Astrocyte (in vitro differentiated cells and primary cell): ENCODE results near the gene SOX15. TPM values are rescaled to one million over a fixed set of nuclear protein-coding genes. Genes with fewer than 3 reads are reported as not detected.

Source experiments
- DNase-seq: peaks from one replicate; pipeline ENCODE4 v3.0.0-alpha.2; 2010; ENCODE audit warnings: low read depth
- FAIRE-seq: peaks from 2 replicates; lab custom pipeline; 2011; peaks lifted over from hg19 to GRCh38; lab: Jason Lieb, UNC
- H2AFZ ChIP-seq: 2 replicates; pipeline ENCODE4 v1.6.0; 2012; ENCODE audit warnings: low read depth, low read length, inconsistent platforms
- H3K27ac ChIP-seq: 2 replicates; pipeline ENCODE4 v1.5.1; 2011; ENCODE audit warnings: low read depth, low read length, inconsistent platforms
- H3K27me3 ChIP-seq: 2 replicates; pipeline ENCODE4 v1.6.0; 2011; ENCODE audit warnings: low read length, inconsistent platforms; ENCODE audit not compliant: insufficient read depth
- H3K36me3 ChIP-seq: 2 replicates; pipeline ENCODE4 v1.5.1; 2011; ENCODE audit warnings: low read length, inconsistent platforms; ENCODE audit not compliant: insufficient read depth
- H3K4me1 ChIP-seq: 2 replicates; pipeline ENCODE4 v1.5.1; 2011; ENCODE audit warnings: low read length, inconsistent platforms; ENCODE audit not compliant: insufficient read depth
- H3K4me2 ChIP-seq: 2 replicates; pipeline ENCODE4 v1.6.0; 2012; ENCODE audit warnings: low read length, inconsistent platforms
- H3K4me3 ChIP-seq: 2 replicates; pipeline ENCODE4 v1.5.1; 2011; ENCODE audit warnings: low read depth, mild to moderate bottlenecking, low read length, inconsistent platforms; ENCODE audit not compliant: insufficient read depth
- H3K79me2 ChIP-seq: 2 replicates; pipeline ENCODE4 v1.6.0; 2012; ENCODE audit warnings: mild to moderate bottlenecking, low read length, inconsistent platforms; ENCODE audit not compliant: insufficient read depth
- H3K9ac ChIP-seq: 2 replicates; pipeline ENCODE4 v1.6.0; 2012; ENCODE audit warnings: mild to moderate bottlenecking, low read length, inconsistent platforms
- H3K9me3 ChIP-seq: 2 replicates; pipeline ENCODE4 v1.5.1; 2012; ENCODE audit warnings: low read depth, mild to moderate bottlenecking, low read length, inconsistent platforms; ENCODE audit not compliant: insufficient read depth
- H4K20me1 ChIP-seq: 2 replicates; pipeline ENCODE4 v1.6.0; 2012; ENCODE audit warnings: low read length, inconsistent platforms; ENCODE audit not compliant: insufficient read depth
- H3K27ac Mint-ChIP-seq: one replicate; pipeline ENCODE4 v1.8.0; 2021; ENCODE audit warnings: mild to moderate bottlenecking, mixed read lengths; ENCODE audit not compliant: unreplicated experiment
- H3K27me3 Mint-ChIP-seq: one replicate; pipeline ENCODE4 v1.8.0; 2021; ENCODE audit warnings: low read depth, mixed read lengths; ENCODE audit not compliant: unreplicated experiment
- H3K36me3 Mint-ChIP-seq: one replicate; pipeline ENCODE4 v1.8.0; 2021; ENCODE audit warnings: low read depth, mixed read lengths; ENCODE audit not compliant: unreplicated experiment
- H3K4me1 Mint-ChIP-seq: one replicate; pipeline ENCODE4 v1.8.0; 2021; ENCODE audit warnings: low read depth, mixed read lengths; ENCODE audit not compliant: unreplicated experiment
- H3K4me3 Mint-ChIP-seq: one replicate; pipeline ENCODE4 v1.8.0; 2021; ENCODE audit warnings: mild to moderate bottlenecking, moderate library complexity, mixed read lengths; ENCODE audit not compliant: unreplicated experiment
- H3K9me3 Mint-ChIP-seq: one replicate; pipeline ENCODE4 v1.8.0; 2021; ENCODE audit warnings: mild to moderate bottlenecking, mixed read lengths; ENCODE audit not compliant: unreplicated experiment
- EZH2 ChIP-seq: IDR thresholded peaks from 2 replicates; pipeline ENCODE4 v1.6.1; 2012; ENCODE audit warnings: mild to moderate bottlenecking, low read length, inconsistent platforms; ENCODE audit not compliant: insufficient read depth
- total RNA-seq: library from RNA; stranded (reverse); gene quantifications from 2 replicates; pipeline ENCODE4 v1.2.1, GENCODE V29; 2021
- TF ChIP-seq, protein P1 (sequence below): IDR thresholded peaks from 2 replicates; pipeline ENCODE4 v1.5.1; 2011; ENCODE audit warnings: low read depth, mild to moderate bottlenecking, inconsistent platforms, low read length, moderate library complexity; ENCODE audit not compliant: insufficient read depth

The SOX15 gene
- total RNA-seq, 1 donor from 2014 or later, result 4.0 TPM

GRCh38 chr17:7579001-7579833 lies 10.7 kb downstream of the SOX15 start, which contains the start of gene CD68:
CD68 (plus strand) TSS chr17:7579638; CDS start chr17:7579678, 40 bp downstream.
- Mint-ChIP-seq H3K4me1 (peaks cover 57% of the 10 kb centered on the region), H3K4me3 (peak within 1 kb of the TSS; percentile 47), H3K36me3 (peaks cover 46% of the 10 kb centered on the region), H3K27ac (peak within 1 kb of the TSS; percentile 83), H3K9me3 (no peaks in the 10 kb centered on the region), H3K27me3 (no peaks in the 10 kb centered on the region)
- Histone ChIP-seq H3K27ac (peak within 1 kb of the TSS; percentile 60), H4K20me1 (peaks cover 64% of the 10 kb centered on the region), H3K4me1 (peaks cover 50% of the 10 kb centered on the region), H3K79me2 (peaks cover 69% of the 10 kb centered on the region), H3K9ac (peak within 1 kb of the TSS; percentile 57), H3K4me2 (peak within 1 kb of the TSS; percentile 61), H3K4me3 (no peak within 1 kb of the TSS), H3K36me3 (peaks cover 46% of the 10 kb centered on the region), H3K27me3 (no peaks in the 10 kb centered on the region), H3K9me3 (no peaks in the 10 kb centered on the region), H2AFZ (no peak within 1 kb of the TSS)
- peak; percentile 23 for FAIRE-seq
- peak; percentile 79 for DNase-seq
- no peak for TF ChIP-seq EZH2
- TF ChIP-seq, protein P1, sequence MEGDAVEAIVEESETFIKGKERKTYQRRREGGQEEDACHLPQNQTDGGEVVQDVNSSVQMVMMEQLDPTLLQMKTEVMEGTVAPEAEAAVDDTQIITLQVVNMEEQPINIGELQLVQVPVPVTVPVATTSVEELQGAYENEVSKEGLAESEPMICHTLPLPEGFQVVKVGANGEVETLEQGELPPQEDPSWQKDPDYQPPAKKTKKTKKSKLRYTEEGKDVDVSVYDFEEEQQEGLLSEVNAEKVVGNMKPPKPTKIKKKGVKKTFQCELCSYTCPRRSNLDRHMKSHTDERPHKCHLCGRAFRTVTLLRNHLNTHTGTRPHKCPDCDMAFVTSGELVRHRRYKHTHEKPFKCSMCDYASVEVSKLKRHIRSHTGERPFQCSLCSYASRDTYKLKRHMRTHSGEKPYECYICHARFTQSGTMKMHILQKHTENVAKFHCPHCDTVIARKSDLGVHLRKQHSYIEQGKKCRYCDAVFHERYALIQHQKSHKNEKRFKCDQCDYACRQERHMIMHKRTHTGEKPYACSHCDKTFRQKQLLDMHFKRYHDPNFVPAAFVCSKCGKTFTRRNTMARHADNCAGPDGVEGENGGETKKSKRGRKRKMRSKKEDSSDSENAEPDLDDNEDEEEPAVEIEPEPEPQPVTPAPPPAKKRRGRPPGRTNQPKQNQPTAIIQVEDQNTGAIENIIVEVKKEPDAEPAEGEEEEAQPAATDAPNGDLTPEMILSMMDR, result no peak

DNA sequence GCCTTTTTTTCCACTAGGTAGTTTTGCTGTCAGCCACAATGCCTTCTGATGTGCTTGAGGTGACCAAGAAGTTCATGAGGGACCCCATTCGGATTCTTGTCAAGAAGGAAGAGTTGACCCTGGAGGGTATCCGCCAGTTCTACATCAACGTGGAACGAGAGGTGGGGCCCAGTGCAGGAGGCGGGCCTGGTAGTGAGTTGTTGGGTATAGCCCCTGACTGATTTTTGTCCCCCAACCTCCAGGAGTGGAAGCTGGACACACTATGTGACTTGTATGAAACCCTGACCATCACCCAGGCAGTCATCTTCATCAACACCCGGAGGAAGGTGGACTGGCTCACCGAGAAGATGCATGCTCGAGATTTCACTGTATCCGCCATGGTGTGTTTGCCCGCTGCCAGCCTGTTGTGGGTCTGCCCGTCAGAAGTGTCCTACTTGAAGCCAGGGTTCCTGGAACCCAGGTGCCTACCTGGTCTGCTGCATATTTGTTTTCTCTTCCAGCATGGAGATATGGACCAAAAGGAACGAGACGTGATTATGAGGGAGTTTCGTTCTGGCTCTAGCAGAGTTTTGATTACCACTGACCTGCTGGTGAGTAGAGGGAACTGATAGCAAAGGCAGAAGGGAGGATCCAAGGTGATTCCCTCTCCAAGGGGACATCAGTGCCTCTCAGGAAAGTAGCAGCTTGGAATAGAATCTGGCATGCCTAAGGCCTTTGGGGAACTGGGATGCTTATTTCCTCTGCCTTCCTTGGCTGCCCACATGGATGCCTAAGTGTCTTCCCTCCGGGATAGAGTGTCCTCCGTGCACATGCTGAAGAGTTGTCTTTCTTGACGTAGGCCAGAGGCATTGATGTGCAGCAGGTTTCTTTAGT lies 12.3 kb downstream of the SOX15 start:
- Histone ChIP-seq H3K27me3 (no peaks in the 10 kb centered on the region), H3K9ac (peak overlapping the region; percentile 19), H3K4me1 (peaks cover 40% of the 10 kb centered on the region), H3K79me2 (peaks cover 76% of the 10 kb centered on the region), H3K4me2 (peak overlapping the region; percentile 6), H4K20me1 (peaks cover 79% of the 10 kb centered on the region), H3K9me3 (no peaks in the 10 kb centered on the region), H3K36me3 (peaks cover 51% of the 10 kb centered on the region), H2AFZ (no peak overlapping the region), H3K4me3 (no peak overlapping the region), H3K27ac (no peak overlapping the region)
- DNase-seq (no peak), FAIRE-seq (no peak)
- Mint-ChIP-seq H3K27ac (peak overlapping the region; percentile 83), H3K4me3 (peak overlapping the region; percentile 97), H3K4me1 (peaks cover 56% of the 10 kb centered on the region), H3K27me3 (no peaks in the 10 kb centered on the region), H3K9me3 (no peaks in the 10 kb centered on the region), H3K36me3 (peaks cover 48% of the 10 kb centered on the region)
- TF ChIP-seq, protein P1, result no peak
- no peak for TF ChIP-seq EZH2
